ENCODE measurements around the gene DPP6. TPM values are rescaled to one million over a fixed set of nuclear protein-coding genes. Genes with fewer than 3 reads are reported as not detected.
"Not testable (repeated sequence)": the region's sequence is repeated elsewhere in the genome, so short reads cannot be mapped to it uniquely, and the experiment has no call there.

Gene DPP6
- total and polyA plus RNA-seq, 9 of the 15 experiments (the other 6 are each of a cell fraction or from before 2014, with no cell fraction given) = not detected

DNA sequence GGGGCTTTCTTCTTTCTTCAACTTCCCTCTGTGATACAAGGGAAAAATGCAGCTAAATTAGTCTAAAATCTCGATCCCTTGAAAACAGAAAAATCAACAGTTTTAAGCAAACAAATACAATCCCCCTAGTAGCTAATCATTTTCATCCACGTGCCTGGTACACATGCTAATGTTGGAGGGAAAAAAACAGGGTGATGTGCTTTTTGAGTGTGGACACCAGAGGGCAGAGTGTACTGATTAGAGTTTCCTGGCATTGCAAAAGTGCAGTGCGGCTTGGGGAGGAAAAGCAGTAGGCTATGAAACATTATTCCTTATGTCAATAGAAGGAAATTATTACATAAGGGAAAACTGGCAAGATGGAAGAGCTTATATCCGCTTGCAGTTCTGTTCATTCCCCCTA is 19.6 kb downstream of the DPP6 start:
- in situ Hi-C loops (cut with MboI) (loop anchor here (25.0 kb wide), 1 partner anchor 715 kb away; no protein-coding TSS in a partner anchor), intact Hi-C loops (cut with micrococcal nuclease) (loop anchor here (5.0 kb wide), 1 partner anchor 430 kb away; no protein-coding TSS in a partner anchor)
- H3K9me3 ChIP-seq (replicated peaks; ENCODE audit: control insufficient read depth, insufficient read depth, low read depth, low read length); H3K4me3 ChIP-seq; H3K4me2 ChIP-seq (ENCODE audit: insufficient read depth, low read length); BruUV-seq (replicated peaks); H2AFZ ChIP-seq (ENCODE audit: low read depth, low read length); CTCF ChIA-PET (ENCODE audit: low intra/inter-chr PET ratio); H3K4me1 ChIP-seq (replicated peaks in 1 of 2; ENCODE audit: control insufficient read depth in 2 of 2, insufficient read depth in 2 of 2, low read length in 2 of 2); H3K36me3 ChIP-seq (ENCODE audit: control insufficient read depth, insufficient read depth, low read length); POLR2A ChIA-PET; H4K20me1 ChIP-seq (replicated peaks; ENCODE audit: control insufficient read depth, insufficient read depth, low read length); H3K9me1 ChIP-seq (ENCODE audit: control insufficient read depth, insufficient read depth, low read length); H3K9ac ChIP-seq (ENCODE audit: insufficient read depth in 1 of 2, low read depth in 2 of 2, low read length in 2 of 2); H3K27me3 ChIP-seq (ENCODE audit: control insufficient read depth in 2 of 2, insufficient read depth in 2 of 2, low read length in 2 of 2); H3K27ac ChIP-seq (ENCODE audit: extremely low read depth, low read depth, low read length); H3K79me2 ChIP-seq (ENCODE audit: control insufficient read depth, insufficient read depth, low read length): not testable (repeated sequence)
- FAIRE-seq (peak; percentile 65), ATAC-seq (peak; percentile 90), DNase-seq (ENCODE audit: extremely low read depth in 1 of 4, low spot score in 3 of 4) (peak; percentile 16 to 46 (median 23))
- 1% methylated on average over 4 of the region's 4 CpGs for WGBS (ENCODE audit: insufficient coverage, low coverage, missing lambda C conversion rate)
- TF ChIP-seq BHLHE40 (IDR thresholded peaks at IDR 0.05; ENCODE audit: low read length) (0 out of 2 replicates have a peak, but pooled peaks have one; percentile 27), L3MBTL2 (IDR thresholded peaks at IDR 0.05) (peak; percentile 47; the same call in 1 of the 2 replicates), SMC3 (conservative IDR thresholded peaks at IDR 0.05; ENCODE audit: insufficient read depth, low read depth, low read length) (peak; percentile 45; the same call in 1 of the 2 replicates), RAD21 (CRISPR knock-in tag; conservative IDR thresholded peaks at IDR 0.05 in 1 of 2, IDR thresholded peaks at IDR 0.05 in 1 of 2) (peak; percentile 51 to 63), RB1 (IDR thresholded peaks at IDR 0.05; ENCODE audit: low read depth) (0 out of 2 replicates have a peak, but pooled peaks have one; percentile 26)
- TF ChIP-seq, protein P1, sequence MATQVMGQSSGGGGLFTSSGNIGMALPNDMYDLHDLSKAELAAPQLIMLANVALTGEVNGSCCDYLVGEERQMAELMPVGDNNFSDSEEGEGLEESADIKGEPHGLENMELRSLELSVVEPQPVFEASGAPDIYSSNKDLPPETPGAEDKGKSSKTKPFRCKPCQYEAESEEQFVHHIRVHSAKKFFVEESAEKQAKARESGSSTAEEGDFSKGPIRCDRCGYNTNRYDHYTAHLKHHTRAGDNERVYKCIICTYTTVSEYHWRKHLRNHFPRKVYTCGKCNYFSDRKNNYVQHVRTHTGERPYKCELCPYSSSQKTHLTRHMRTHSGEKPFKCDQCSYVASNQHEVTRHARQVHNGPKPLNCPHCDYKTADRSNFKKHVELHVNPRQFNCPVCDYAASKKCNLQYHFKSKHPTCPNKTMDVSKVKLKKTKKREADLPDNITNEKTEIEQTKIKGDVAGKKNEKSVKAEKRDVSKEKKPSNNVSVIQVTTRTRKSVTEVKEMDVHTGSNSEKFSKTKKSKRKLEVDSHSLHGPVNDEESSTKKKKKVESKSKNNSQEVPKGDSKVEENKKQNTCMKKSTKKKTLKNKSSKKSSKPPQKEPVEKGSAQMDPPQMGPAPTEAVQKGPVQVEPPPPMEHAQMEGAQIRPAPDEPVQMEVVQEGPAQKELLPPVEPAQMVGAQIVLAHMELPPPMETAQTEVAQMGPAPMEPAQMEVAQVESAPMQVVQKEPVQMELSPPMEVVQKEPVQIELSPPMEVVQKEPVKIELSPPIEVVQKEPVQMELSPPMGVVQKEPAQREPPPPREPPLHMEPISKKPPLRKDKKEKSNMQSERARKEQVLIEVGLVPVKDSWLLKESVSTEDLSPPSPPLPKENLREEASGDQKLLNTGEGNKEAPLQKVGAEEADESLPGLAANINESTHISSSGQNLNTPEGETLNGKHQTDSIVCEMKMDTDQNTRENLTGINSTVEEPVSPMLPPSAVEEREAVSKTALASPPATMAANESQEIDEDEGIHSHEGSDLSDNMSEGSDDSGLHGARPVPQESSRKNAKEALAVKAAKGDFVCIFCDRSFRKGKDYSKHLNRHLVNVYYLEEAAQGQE (IDR thresholded peaks at IDR 0.05; ENCODE audit: borderline replicate concordance) = peak; percentile 39; the same call in 1 of the 2 replicates
- TF ChIP-seq, protein P1 (CRISPR knock-in tag; IDR thresholded peaks at IDR 0.05; ENCODE audit: low read depth) = not testable (repeated sequence)
- TF ChIP-seq, protein P2, sequence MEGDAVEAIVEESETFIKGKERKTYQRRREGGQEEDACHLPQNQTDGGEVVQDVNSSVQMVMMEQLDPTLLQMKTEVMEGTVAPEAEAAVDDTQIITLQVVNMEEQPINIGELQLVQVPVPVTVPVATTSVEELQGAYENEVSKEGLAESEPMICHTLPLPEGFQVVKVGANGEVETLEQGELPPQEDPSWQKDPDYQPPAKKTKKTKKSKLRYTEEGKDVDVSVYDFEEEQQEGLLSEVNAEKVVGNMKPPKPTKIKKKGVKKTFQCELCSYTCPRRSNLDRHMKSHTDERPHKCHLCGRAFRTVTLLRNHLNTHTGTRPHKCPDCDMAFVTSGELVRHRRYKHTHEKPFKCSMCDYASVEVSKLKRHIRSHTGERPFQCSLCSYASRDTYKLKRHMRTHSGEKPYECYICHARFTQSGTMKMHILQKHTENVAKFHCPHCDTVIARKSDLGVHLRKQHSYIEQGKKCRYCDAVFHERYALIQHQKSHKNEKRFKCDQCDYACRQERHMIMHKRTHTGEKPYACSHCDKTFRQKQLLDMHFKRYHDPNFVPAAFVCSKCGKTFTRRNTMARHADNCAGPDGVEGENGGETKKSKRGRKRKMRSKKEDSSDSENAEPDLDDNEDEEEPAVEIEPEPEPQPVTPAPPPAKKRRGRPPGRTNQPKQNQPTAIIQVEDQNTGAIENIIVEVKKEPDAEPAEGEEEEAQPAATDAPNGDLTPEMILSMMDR (IDR thresholded peaks at IDR 0.05 in 2 of 3, conservative IDR thresholded peaks at IDR 0.05 in 1 of 3; ENCODE audit: insufficient read depth in 2 of 3, low read depth in 1 of 3, low read length in 3 of 3) = peak; percentile 39 to 56 (median 46)
